Skeletal muscle tissue (tissue), 4 donors: ENCODE measurements around the gene OXT. TPM values are rescaled to one million over a fixed set of nuclear protein-coding genes. Genes with fewer than 3 reads are reported as not detected.

Source experiments
- H3K27ac ChIP-seq: one replicate; pipeline ENCODE4 v1.7.0; 2013; ENCODE audit warnings: mild to moderate bottlenecking, low read depth, low read length, inconsistent platforms
- H3K27me3 ChIP-seq, 3 donors: one replicate each; pipeline ENCODE4 v1.7.0; 2013; ENCODE audit warnings: low read length in 3 of 3; ENCODE audit not compliant: control insufficient read depth in 3 of 3, insufficient read depth in 3 of 3
- H3K36me3 ChIP-seq, 3 donors: one replicate each; pipeline ENCODE4 v1.7.0; 2013; ENCODE audit warnings: low read length in 3 of 3; ENCODE audit not compliant: control insufficient read depth in 3 of 3, insufficient read depth in 3 of 3
- H3K4me1 ChIP-seq, 3 donors: one replicate each; pipeline ENCODE4 v1.7.0; 2013; ENCODE audit warnings: low read length in 3 of 3, mild to moderate bottlenecking in 3 of 3; ENCODE audit not compliant: control insufficient read depth in 3 of 3, insufficient read depth in 3 of 3
- H3K4me3 ChIP-seq, 3 donors: one replicate each; pipeline ENCODE4 v1.7.0; 2013; ENCODE audit warnings: low read length in 3 of 3
- H3K9ac ChIP-seq, 3 donors: one replicate each; pipeline ENCODE4 v1.7.0; 2013; ENCODE audit warnings: low read length in 3 of 3, mild to moderate bottlenecking in 3 of 3, moderate library complexity in 2 of 3, low read depth in 1 of 3
- H3K9me3 ChIP-seq, 3 donors: one replicate each; pipeline ENCODE4 v1.7.0; 2013; ENCODE audit warnings: low read length in 3 of 3; ENCODE audit not compliant: control insufficient read depth in 3 of 3
- total RNA-seq: library from RNA; depleted of rRNA; stranded (reverse); fragments of >200 nt; gene quantifications from one replicate; pipeline ENCODE4 v1.2.3, GENCODE V29; 2014
- donor health status: Osteomylitis.

Gene OXT
- total RNA-seq, 1 donor from 2014 or later = not detected

- H3K27me3 ChIP-seq = no peaks in the 10 kb centered on the region
- H3K4me3 ChIP-seq = no peak overlapping the region
- H3K36me3 ChIP-seq = peaks cover 42 to 54% (median 48%) of the 10 kb centered on the region in 3 donors
- no peaks in the 10 kb centered on the region for H3K9me3 ChIP-seq
- H3K27ac ChIP-seq = no peak overlapping the region
- peaks cover 9 to 25% (median 12%) of the 10 kb centered on the region in 3 donors for H3K4me1 ChIP-seq
- no peak overlapping the region for H3K9ac ChIP-seq
Measured at GRCh38 chr20:3040086-3040485, 31.3 kb upstream of the OXT start.

- Histone ChIP-seq H3K9ac (no peak overlapping the region), H3K9me3 (no peaks in the 10 kb centered on the region), H3K27me3 (no peaks in the 10 kb centered on the region), H3K4me1 (peaks cover 16 to 34% (median 20%) of the 10 kb centered on the region in 3 donors), H3K4me3 (no peak overlapping the region), H3K27ac (peak overlapping the region; percentile 60), H3K36me3 (peaks cover 24 to 36% (median 30%) of the 10 kb centered on the region in 3 donors)
Measured at GRCh38 chr20:3041854-3042409, 29.5 kb upstream of the OXT start.

- peaks cover 18 to 38% (median 25%) of the 10 kb centered on the region in 3 donors for H3K4me1 ChIP-seq
- H3K4me3 ChIP-seq = no peak overlapping the region
- H3K9me3 ChIP-seq = no peaks in the 10 kb centered on the region
- H3K27me3 ChIP-seq = no peaks in the 10 kb centered on the region
- H3K36me3 ChIP-seq = peaks cover 19 to 33% (median 26%) of the 10 kb centered on the region in 3 donors
- H3K9ac ChIP-seq = no peak overlapping the region
- peak overlapping the region; percentile 69 for H3K27ac ChIP-seq
Measured at GRCh38 chr20:3042625-3043024, 28.8 kb upstream of the OXT start.

- no peak within 1 kb of the TSS for H3K9ac ChIP-seq
- no peaks in the 10 kb centered on the region for H3K27me3 ChIP-seq
- H3K27ac ChIP-seq = peak within 1 kb of the TSS; percentile 69
- H3K9me3 ChIP-seq = no peaks in the 10 kb centered on the region
- no peak within 1 kb of the TSS for H3K4me3 ChIP-seq
- H3K36me3 ChIP-seq = peaks cover 22 to 34% (median 28%) of the 10 kb centered on the region in 3 donors
- H3K4me1 ChIP-seq = peaks cover 18 to 41% (median 25%) of the 10 kb centered on the region in 3 donors
Measured at GRCh38 chr20:3043322-3043721, 28.1 kb upstream of the OXT start, which contains the start of gene GNRH2. Gene GNRH2 (plus strand): TSS chr20:3043622. CDS start chr20:3044415, 793 bp downstream.

- H3K4me3 ChIP-seq = no peak overlapping the region
- H3K9ac ChIP-seq = no peak overlapping the region
- no peaks in the 10 kb centered on the region for H3K9me3 ChIP-seq
- H3K27ac ChIP-seq = no peak overlapping the region
- H3K27me3 ChIP-seq = no peaks in the 10 kb centered on the region
- peaks cover 18 to 41% (median 25%) of the 10 kb centered on the region in 3 donors for H3K4me1 ChIP-seq
- H3K36me3 ChIP-seq = peaks cover 24 to 31% (median 31%) of the 10 kb centered on the region in 3 donors
Measured at GRCh38 chr20:3044336-3044965, 27.0 kb upstream of the OXT start.

GRCh38 chr20:3045042-3045815 is 26.2 kb upstream of the OXT start:
- Histone ChIP-seq H3K4me1 (peaks cover 18 to 41% (median 25%) of the 10 kb centered on the region in 3 donors), H3K27me3 (no peaks in the 10 kb centered on the region), H3K9me3 (no peaks in the 10 kb centered on the region), H3K27ac (peak overlapping the region; percentile 81), H3K36me3 (peaks cover 24 to 31% (median 31%) of the 10 kb centered on the region in 3 donors), H3K9ac (peak overlapping the region; percentile 74 to 86 (median 83)), H3K4me3 (peak overlapping the region; percentile 83 to 90 (median 89))

GRCh38 chr20:3045816-3046676 is 25.4 kb upstream of the OXT start, which contains the start of gene MRPS26:
Gene MRPS26 (plus strand): TSS chr20:3046052. CDS start chr20:3046069, 17 bp downstream.
- no peaks in the 10 kb centered on the region for H3K9me3 ChIP-seq
- H3K27ac ChIP-seq = peak within 1 kb of the TSS; percentile 81
- peaks cover 23 to 28% (median 27%) of the 10 kb centered on the region in 3 donors for H3K36me3 ChIP-seq
- H3K27me3 ChIP-seq = no peaks in the 10 kb centered on the region
- H3K4me1 ChIP-seq = peaks cover 18 to 41% (median 25%) of the 10 kb centered on the region in 3 donors
- H3K9ac ChIP-seq = peak within 1 kb of the TSS; percentile 74 to 86 (median 83)
- peak within 1 kb of the TSS; percentile 83 to 90 (median 89) for H3K4me3 ChIP-seq

GRCh38 chr20:3046677-3047462 is 24.6 kb upstream of the OXT start:
- peaks cover 23 to 28% (median 27%) of the 10 kb centered on the region in 3 donors for H3K36me3 ChIP-seq
- H3K4me1 ChIP-seq = peaks cover 14 to 36% (median 21%) of the 10 kb centered on the region in 3 donors
- H3K27me3 ChIP-seq = no peaks in the 10 kb centered on the region
- no peaks in the 10 kb centered on the region for H3K9me3 ChIP-seq
- peak overlapping the region; percentile 83 to 90 (median 89) for H3K4me3 ChIP-seq
- peak overlapping the region; percentile 70 to 86 (median 83) for H3K9ac ChIP-seq
- H3K27ac ChIP-seq = no peak overlapping the region
